COLO829 (cell line): ENCODE results near the gene C17orf67.
"Not testable (repeated sequence)": the region's sequence is repeated elsewhere in the genome, so short reads cannot be mapped to it uniquely, and the experiment has no call there.

Source experiments
- DNase-seq: peaks from one replicate; pipeline ENCODE4 v3.0.0; 2012; ENCODE audit warnings: low spot score

The C17orf67 gene

DNA sequence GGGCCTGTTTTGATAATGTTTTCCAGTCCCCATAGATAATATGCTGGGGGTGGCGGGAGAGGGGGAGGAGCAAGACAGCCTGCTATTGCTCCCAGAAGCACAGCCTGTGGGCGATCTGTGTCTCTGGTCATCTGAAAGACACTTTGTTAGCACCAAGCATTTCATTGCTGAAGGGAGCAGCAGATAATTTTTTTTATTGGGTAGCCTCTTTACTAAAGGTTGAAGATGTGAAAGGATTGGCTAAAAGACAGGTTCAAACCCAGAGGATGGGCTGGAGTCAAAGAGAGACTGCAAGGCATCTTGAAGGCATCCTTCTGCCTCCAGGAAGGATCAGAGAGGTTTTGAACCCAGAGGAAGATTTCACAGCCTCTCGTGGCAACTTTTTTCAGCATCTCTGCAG, 60.6 kb downstream of the C17orf67 start:
- no peak for DNase-seq

DNA sequence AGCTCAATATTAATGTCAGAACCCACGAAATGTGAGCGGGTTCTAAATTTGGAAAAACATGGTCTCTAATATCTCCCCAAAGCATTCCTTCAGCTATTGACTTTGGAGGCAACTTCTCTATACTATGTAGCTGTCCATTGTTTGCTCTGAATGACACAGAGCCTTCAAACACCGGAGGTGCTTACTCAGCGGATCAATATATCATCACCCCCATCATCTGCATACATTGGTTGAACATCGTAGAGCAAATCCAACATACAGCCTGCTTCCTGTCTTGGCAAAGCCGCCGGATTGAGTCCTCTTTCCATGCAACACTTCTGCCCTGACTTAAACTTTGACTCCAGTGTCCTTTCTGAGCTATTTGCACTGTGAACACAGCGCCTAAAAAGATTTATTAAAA, 61.3 kb downstream of the C17orf67 start:
- no peak for DNase-seq

DNA sequence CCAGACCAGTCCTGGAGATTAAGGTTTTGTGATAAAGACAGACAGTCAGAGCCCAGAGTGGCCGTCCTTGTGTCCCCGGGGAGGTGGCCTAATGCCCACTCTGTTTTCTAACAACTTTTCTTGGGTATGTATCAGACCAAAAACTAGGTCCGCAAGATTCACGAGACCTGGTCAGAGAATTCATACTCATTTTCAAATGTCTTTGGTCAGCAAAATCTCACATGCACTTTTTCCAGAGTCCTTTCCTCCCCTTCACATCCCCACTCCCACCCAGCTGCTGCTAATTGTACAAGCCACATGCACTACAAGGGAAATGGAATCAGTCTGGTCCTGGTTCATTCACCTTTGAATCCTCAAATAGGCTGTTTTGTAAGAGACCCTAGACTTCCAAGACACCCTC, 61.7 kb downstream of the C17orf67 start:
- DNase-seq: no peak

DNA sequence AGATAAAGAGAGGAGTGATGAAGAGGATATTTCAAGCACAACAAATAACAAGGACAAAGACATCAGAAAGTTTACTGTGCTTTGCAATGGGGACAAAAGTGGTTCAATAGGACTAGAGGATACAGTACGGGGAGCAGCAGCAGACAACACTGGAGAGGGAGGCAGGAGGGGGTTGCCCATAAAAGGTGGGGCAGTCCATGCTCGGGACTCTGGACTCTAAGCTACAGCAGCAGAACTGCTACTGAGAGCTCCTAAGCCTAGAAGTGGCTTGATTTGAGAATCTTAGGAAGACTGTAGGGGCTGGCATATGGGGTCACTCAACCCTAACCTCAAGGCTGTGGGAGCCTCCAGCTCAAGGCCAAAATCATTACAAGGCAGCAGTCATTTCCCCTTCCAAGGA, 62.2 kb downstream of the C17orf67 start:
- no peak for DNase-seq

DNA sequence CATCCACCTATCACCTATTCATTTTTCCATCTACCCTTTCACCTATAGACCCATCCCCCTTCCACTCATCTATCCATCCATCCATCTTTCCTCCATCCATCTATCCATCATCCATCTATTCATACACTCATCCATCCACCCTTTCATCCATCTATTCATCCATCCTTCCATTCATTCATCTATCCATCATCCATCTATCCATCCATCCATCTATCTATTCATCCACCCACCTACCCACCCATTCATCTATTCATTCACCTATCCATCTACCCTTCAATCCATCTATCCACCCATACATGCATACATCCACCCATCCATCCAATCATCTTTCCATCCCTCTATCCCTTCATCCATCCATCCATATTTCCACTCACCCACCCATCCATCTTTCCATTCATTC, 63.3 kb downstream of the C17orf67 start:
- DNase-seq: no peak

DNA sequence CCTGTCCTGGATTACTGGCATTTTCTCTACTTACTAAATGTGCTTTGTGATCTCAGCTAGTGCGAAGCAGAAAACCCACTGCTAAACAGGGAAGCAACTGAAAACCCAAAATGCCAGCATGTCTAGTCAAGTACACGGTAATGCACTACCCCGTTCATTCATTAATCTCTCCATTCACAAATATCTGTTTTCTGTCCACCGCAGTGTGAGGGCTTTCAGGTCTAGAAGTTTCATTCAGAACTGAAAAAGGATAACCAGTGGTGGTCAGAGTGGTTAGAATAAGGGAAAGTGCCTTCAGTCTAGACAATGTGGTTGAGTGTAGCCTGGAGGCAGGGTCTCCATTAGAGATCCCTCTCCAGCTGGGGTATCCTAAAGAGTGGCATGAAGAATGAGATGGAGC, 68.3 kb downstream of the C17orf67 start:
- DNase-seq: no peak

DNA sequence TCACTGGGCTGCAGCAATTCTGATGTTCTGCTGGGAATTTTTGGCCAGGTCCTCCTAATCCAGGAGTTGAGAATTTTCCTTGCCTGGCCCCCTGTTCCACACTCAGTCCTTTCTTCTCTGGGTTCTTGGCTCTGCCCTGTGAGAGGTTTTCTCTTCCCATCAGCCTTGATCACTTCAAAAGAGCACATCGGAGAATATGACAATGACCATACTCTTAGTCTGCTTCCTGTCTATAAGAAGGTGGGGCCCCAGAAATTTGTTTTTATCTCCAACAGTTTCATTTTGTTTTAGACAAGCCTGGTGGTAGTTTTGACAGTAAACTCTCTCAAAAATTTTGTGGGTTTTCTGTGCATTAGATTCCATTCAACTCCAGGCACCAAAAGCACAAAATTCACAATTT, 70.7 kb downstream of the C17orf67 start:
- no peak for DNase-seq

DNA sequence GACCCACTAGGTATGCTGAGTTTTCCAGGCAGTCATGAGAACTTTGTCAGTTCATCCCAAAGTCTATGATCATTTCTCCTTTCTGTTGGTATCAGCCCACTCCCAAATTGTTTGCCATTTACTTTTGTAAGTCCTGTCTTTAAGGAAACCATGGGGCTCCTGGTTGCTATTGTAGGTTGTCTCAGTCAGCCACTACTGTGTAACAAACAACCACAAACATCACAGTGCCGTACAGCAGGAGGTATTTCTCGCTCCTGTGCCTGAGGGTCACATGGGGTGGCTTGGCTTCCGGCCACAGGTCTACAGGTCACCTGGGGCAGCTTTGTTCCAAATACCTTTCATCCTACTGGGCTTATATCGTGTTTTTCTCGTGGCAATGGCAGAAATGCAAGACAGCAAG, 71.6 kb downstream of the C17orf67 start:
- no peak for DNase-seq

DNA sequence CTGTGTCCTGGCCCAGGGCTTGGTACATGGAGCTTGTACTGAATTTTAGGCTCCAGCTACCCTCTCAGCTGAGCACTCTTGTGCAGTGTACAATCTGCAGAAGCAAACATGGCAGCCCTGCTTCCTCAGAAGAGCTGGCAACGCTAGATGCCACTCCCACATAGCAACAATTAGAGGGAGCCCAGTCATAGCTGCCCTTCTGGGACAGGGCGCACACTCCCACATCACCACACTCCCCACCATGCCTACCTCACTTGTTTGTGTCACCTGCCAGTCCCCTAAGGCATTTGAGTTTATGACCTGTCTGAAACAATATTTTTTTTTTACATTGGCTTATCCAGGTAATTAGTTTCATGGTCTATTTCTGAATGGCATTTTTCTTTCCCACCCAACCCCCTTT, 72.3 kb downstream of the C17orf67 start:
- DNase-seq: no peak

DNA sequence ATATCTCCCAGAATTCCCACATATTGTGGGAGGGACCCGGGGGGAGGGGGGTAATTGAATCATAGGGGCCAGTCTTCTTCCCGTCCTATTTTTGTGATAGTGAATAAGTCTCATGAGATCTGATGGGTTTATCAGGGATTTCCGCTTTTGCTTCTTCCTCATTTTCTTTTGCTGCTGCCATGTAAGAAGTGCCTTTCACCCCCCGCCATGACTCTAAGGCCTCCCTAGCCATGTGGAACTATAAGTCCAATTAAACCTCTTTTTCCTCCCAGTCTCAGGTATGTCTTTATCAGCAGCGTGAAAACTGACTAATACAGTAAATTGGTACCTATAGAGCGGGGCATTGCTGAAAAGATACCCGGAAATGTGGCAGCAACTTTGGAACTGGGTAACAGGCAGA, 76.1 kb downstream of the C17orf67 start:
- DNase-seq: not testable (repeated sequence)

DNA sequence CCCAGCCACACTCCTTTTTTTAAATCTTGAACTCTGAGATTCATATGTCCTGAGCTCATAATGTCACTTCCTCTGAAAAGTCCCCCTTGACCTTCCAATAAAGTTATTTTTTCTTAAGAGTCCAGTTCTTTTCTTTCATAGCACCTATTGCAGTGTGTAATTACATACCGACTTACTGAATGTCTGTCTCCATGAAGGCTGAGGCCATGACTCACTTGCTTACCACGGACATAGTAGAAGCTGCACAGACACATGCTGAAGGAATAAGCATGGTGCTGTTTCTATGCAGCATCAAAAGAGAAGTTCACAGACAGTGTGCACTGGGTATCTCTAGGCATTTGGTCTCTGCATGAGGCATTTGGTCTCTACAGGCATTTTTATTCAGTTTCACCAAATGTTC, 77.2 kb downstream of the C17orf67 start:
- peak; percentile 27 for DNase-seq

DNA sequence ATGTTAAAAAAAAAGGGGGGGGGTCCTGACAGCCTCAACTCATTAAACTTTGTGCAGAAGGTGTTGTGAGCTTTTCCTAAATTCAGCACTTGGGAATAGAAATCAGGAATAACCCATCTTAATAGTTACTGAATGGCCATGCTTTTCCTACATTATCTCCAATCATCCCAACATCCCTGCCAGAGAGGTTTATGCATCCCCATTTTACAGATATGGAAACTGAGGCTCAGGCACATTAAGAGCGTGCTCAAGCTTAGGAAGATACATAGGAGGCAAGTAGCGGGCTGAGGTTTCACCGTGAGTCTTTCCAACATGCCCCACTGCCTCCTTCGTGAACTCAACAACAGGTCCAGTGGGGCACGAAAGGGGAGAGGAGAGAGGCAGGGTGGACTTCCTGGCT, 78.4 kb downstream of the C17orf67 start:
- DNase-seq: no peak

DNA sequence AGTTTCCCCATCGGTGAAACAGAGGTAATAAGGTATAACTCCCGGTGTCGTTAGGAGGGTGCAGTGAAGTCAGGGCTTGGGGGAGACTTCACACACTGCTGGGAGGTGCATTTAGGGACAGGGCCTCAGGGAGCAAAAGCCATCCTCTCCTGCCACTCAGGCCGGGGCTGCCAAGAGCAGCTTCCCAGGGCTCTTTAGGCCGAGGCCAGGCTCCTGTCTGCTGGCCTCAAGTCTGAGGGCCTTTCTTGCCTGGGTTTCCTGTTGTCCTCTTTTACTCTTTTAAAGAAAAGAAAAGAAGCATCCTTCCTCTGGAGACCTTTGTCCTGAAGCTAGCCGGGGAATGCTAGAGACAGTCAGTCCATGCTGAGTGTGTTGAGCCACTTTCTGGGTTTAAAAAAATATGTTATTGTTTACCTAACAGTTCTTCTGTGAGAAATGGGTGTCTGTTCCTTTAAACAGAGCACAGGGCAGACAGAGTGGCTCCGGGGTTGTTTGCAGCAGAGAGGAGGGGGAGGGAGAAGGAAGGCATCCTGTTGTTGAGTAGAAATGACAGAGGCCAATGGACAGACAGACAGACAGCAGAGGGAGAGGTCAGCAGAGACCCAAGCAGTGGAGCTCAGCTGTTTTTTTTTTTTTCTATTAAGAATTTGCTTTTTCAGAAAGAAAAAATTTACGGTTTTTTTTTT, 79.1 kb downstream of the C17orf67 start:
- peak; percentile 56 for DNase-seq

DNA sequence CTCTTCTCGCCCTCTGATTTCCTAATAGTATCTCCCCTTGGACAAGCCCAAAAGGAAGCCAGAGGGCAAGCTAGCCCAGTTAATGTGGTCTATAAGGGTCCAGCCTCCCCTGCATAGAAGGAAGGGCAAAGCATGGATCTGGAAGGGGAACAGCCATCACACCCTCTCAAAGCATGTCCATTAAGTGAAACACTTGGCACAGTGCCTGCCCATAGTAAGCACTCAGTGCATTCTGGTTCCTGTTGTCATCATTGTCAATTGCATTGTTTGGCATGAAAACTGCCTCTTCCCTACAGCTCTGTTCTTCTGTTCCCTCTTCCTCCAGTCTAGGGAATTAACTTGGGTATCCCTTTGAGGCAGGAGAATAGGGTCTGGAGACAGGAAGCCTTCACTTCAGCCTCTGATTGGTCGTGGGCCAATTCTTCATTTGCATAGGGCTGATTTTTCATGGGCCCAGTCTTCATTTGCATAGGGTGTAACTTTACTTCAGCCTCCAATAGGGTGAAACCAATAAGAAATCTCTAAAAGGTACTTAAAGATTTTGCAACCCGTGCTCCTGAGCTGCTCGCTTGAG, 81.4 kb downstream of the C17orf67 start:
- no peak for DNase-seq

DNA sequence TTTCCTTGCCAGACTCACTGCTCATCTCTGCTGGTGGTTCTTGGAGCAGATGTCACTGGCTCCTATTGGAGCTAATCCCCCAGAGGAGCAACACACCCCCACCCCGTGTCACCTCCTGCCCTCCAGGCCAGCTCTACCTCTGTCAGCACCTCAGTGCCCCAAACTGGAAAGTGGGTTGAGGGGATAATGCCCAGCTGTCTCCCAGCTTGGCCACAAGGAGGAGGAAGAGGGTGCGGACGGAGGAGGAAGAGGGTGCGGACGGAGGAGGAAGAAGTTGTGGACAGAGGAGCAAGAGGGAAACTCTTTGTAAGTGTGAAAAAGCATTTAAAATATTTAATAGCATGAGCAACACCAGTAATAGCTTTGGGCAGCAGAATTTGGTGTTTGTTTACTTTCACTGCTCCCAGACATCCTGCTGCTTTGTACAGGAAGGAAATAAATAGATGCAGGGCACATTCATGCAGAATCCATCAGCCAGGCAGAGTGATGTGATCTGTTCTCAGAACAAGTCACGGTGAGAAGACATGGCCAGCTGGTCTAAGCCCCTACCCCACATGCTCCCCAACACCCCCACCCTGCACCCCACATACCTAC, 82.5 kb downstream of the C17orf67 start:
- no peak for DNase-seq

DNA sequence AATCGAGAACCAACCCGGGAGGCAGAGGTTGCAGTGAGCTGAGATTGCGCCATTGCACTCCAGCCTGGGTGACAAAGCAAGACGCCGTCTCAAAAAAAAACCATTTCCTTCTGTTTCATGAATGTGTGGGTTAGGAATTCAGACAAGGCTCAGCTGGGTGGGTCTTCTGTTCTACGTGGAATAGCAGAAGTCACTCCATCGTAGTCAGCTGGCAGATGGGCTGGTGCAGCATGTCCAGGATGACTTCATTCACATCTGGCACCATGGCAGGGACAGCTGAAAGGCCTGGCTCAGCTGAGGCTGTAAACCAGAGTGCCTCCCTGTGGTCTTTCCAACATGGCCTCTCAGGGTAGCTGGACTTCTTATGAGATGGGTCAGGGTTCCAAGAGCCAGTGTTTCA, 89.0 kb downstream of the C17orf67 start:
- no peak for DNase-seq

DNA sequence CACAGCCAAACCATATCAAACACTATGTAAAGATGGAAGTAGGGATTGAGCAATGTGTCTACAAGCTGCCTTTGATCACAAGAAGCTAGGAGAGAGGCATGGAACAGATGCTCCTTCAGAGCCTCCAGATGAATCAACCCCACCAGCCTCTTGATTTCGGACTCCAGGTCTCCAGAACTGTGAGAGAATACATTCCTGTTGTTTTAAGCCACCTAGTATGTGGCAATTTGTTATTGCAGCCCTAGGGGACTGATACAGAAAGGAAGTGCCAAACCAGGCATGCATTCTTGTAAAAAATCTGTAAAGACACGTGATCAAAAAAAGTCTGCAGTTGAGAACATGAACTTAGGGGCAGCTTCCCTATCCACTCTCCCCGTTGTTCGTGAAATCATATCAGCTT, 91.1 kb downstream of the C17orf67 start:
- DNase-seq: no peak
